GM18868 (cell line): ENCODE measurements around the gene COPS3.

Source experiments
- ATAC-seq: cut with Tn5 transposase; IDR thresholded peaks from one replicate; pipeline ENCODE4 v1.9.1; 2021; ENCODE audit warnings: mild to moderate bottlenecking, moderate library complexity; ENCODE audit not compliant: unreplicated experiment

The COPS3 gene

GRCh38 chr17:17280613-17281549 is at the start of gene COPS3:
Gene COPS3, minus strand, starts transcription at chr17:17281246. Its CDS starts 60 bp downstream, at chr17:17281186.
- ATAC-seq: peak; percentile 88

DNA sequence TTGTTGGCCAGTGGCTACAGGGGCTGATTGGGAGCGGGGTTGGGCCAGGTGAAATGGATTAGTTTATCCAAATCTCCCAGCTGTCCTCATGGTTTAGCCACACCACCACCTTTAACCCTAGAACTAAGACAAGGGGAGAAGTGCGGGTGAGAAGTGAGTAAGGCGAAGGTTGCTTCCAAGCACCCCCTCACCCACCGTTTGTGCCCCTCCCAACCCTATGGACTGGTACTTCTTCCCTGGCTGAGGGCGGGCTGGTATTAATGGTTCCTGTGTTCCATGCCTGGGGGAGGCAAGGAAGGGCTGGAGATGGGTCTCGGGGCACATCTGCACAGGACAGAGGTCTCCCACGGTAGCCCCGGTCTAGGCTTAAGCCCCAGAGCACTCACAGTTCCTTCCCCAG is 47.2 kb upstream of the COPS3 start:
- ATAC-seq: no peak

GRCh38 chr17:17326275-17326875 is 45.3 kb upstream of the COPS3 start:
- ATAC-seq: no peak

GRCh38 chr17:17325816-17326215 is 44.8 kb upstream of the COPS3 start:
- ATAC-seq: no peak

- ATAC-seq: no peak
Measured at GRCh38 chr17:17325228-17325627, 44.2 kb upstream of the COPS3 start.

DNA sequence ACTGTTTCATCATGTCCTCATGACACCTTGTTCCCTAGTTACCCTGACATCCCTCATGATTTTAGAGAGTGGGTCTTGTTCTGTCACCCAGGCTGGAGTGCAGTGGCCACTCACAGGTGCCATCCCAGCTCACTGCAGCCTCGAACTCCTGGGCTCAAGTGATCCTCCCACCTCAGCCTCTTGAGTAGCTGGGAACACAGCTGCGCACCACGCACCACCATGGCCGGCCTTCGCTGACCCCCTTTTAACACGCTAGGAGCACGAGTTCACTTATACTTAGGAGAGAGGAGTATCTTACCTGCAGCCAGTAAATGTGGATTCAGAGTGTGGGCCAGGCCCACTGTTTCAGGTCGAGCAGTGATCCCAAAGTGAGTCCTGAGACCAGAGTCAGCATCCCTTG is 43.6 kb upstream of the COPS3 start:
- no peak for ATAC-seq

GRCh38 chr17:17322516-17323510 is 41.8 kb upstream of the COPS3 start:
- no peak for ATAC-seq

DNA sequence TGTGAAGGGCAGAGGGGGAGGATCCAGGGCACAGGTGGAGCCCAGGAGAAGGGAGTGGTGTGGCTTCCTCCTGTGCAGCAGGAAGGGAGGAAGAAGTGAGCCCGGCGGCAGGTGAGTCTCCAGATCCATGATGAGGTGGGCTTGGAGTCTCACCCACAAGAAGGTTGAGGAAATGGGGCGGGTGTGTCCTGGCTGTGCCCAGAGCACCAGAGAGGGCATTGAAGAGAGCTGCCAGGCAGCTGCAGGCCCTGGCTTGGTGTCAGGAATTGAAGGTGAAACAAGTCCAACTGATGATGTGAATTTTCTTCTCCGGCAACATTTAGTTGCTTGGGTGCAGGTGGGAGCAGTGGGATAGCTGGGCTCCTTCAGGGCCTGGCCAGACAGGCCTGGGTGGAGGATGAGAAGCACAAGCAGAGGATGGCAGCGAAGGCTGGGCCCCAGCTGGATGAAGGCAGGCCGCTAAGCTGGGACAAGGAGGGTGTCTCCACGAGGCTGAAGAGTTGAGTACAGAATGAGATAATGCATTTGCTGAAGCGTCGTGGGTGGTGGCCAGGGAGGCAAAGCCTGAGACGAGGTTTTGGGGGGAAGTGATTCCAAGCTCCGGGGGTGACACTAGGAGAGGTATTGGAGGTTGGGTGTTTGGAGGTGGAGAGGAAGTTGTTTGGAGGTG is 40.4 kb upstream of the COPS3 start:
- no peak for ATAC-seq

- no peak for ATAC-seq
Measured at GRCh38 chr17:17320911-17321220, 39.8 kb upstream of the COPS3 start.

DNA sequence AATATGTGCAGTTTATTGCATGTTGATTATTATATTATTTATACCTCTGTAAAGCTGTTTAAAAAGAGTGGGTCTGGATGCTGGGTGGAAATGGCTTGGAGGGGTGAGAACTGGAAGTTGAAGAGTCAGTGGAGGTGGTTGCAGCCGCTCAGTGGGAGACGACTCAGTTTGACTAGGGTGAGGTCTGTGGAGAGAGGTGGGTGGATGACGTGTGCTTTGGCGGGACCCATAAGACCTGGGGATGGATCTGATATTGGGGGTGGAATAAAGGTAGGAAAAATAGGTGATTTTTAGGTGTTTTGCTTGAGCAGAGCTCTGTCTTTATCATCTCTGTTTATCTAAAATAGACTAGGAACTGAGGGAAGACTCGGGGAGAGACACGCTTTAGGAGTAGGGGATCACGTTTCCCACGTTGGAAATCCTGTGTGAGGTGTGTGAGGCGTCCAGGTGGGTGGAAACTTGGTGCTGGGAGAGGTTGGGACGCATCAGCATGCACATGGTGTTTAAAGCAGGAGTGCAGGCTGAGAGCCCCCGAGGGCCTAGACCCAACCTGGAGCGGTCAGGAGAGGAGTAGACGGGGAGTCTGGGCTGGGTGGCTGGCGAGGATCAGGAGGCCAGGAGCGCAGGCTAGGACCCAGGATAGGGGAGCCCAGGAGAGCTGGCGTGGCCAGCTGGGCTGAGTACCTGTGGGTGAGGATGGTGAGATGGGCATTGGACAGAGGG is 39.3 kb upstream of the COPS3 start:
- no peak for ATAC-seq

DNA sequence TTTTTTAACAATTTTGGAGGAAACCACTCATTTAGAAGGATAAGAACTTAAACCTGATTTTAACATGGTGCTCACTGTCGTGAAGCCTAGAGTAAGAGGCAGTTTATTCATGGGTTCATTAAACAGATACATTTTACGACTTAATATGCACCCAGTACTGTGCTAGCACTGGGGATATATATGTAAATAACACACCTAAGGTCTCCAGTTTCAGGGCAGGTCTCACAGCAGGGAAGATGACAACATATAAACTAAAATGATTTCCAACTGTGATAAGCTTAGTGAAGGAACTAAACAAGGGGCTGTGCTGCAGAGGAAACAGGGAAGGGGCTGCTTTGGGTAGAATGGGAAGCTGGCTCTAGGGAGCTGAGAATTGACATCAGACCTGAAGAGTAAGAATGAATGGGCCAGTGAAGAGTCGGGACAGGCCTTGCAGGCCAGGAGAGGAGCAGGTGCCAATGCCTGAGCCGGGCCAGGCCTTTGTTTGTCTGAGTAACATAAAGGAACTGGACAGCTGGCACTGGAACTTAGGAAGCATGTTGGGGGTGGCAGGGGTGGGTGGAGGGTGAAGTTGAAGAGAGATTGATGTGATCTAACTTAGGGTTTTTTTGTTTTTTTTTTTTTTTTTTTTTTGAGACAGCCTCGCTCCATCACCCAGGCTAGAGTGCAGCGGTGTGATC is 34.2 kb upstream of the COPS3 start:
- ATAC-seq: no peak

DNA sequence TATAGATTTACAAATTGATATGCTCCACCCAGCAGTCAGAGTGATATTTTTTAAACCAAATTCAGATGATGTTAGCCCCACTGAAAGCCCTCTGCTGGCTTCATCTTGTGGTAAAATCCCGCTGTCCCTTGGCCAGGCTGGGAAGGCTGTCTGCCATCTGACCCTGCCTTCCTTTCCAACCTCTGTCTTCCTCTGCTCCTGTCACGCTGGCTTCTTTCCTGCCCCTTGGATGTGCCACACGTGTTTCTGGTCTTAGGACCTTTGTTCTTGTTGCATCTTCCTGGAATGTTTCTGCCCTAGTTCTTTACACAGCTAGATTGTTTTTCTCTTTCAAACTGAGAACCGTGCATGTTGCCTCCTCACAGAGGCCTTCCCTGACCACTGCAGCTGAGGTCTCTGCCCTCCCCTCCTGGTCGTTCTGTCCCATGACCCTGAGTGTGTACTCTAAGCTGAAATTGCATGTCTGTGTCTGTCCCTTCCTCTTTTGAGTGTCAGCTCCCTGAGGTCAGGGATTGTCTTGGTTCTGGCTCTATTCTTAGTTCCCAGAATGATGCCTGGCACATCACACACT is 33.5 kb upstream of the COPS3 start:
- no peak for ATAC-seq

- no peak for ATAC-seq
Measured at GRCh38 chr17:17313350-17313991, 32.4 kb upstream of the COPS3 start.

DNA sequence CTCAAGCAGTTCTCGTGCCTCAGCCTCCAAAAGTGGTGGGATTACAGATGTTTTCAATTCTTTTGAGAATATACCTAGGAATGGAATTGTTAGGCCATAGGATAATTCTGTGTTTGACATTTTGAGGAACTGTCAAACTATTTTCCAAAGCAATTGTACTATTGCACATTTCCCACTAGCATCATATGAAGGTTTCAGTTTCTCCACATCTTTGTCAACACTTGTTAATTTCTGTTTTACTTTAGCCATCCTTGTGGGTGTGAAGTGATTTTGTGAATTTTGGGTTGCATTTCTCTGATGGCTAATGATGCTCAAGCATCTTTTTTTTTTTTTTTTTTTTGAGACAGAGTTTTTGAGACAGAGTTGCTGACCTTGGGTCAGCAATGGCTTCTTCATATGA is 28.3 kb upstream of the COPS3 start:
- no peak for ATAC-seq

DNA sequence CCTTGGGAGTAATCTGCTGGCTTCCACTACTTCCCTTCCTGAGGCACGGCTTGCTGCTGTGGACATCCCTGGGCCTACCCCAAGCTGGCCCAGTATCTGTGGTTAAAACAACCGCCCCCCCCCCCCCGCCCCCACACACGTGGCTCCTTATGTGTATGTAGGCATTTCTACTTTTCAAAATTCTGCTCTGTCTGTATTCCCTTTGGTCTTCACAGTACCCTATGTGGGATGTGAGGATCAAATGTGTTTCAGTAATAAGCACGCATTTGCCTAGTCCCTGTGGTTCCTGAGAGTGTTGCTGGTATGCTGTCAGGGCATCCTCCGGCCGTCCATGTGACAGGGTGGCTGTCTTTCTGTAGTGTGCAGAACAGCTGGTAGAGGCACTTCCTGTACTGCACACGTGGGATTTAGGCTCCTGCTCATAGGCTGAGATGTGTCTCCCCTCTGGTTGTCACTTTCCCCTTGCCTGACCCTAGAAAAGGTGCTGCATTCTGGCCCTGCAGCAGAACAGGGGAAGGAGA is 24.3 kb upstream of the COPS3 start:
- peak; percentile 81 for ATAC-seq

DNA sequence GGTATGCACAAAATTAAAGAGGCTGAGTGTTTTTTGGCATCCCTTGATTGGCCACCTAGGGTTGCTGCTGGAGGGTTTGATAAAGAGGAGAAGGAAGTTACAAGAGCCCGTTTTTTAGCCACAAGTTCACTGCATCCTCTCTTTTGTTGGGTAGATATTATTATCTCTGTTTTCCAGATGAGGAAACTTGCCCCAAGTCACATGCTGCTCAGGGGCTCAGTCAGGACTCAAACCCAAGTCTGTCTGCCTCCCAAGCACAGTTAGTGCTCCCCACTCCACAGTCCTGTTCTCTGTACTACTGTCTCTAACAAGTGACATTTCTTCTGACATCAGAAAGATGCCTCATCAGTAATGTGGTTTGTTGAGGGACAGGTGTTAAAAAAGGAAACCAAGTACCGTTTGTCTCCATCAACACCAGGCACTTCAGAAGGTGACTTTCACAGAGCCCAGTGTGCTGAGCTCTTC is 23.5 kb upstream of the COPS3 start:
- no peak for ATAC-seq

- no peak for ATAC-seq
Measured at GRCh38 chr17:17303847-17304490, 22.9 kb upstream of the COPS3 start.
